HepG2 (cell line): Measurements from ENCODE around the gene TPX2. TPM values are rescaled to one million over a fixed set of nuclear protein-coding genes. Genes with fewer than 3 reads are reported as not detected.

Experiments used
- CHD2 ChIP-seq: IDR thresholded peaks from 2 replicates; pipeline ENCODE4 v1.6.1; 2011; ENCODE audit warnings: low read depth, low read length, improper control_type of control experiment
- ERF ChIP-seq: IDR thresholded peaks from 2 replicates; pipeline ENCODE4 v1.6.1; 2018; ENCODE audit warnings: missing biosample characterization, missing genetic modification reagents
- GPN1 ChIP-seq: sonication (generic); formaldehyde crosslinking; IDR thresholded peaks from 2 replicates; pipeline ENCODE4 v1.5.1; 2020; ENCODE audit warnings: missing genetic modification reagents, borderline replicate concordance
- GZF1 ChIP-seq: sonication (generic); formaldehyde crosslinking; IDR thresholded peaks from 2 replicates; pipeline ENCODE4 v1.5.1; 2020; ENCODE audit warnings: mild to moderate bottlenecking, missing genetic modification reagents
- HNRNPH1 ChIP-seq: fragments of 200-400 bp; formaldehyde crosslinking; optimal IDR thresholded peaks from 2 replicates; pipeline ENCODE3; 2017; ENCODE audit warnings: mild to moderate bottlenecking, low read depth, low read length
- KLF12 ChIP-seq: sonication (generic); formaldehyde crosslinking; IDR thresholded peaks from 2 replicates; pipeline ENCODE4 v1.4.0; 2020; ENCODE audit warnings: missing genetic modification reagents, borderline replicate concordance
- KLF16 ChIP-seq, 2 experiments: sonication (generic) in 1 of 2; formaldehyde crosslinking in 1 of 2; IDR thresholded peaks; 2 replicates each; pipeline versions ENCODE4 v1.6.1 to v1.8.0; 2016 to 2023; ENCODE audit warnings: missing genetic modification reagents in 2 of 2, missing compliant biosample characterization in 1 of 2
- MIXL1 ChIP-seq: IDR thresholded peaks from 2 replicates; pipeline ENCODE4 v1.6.1; 2016
- MTA1 ChIP-seq: sonication (generic); formaldehyde crosslinking; IDR thresholded peaks from 2 replicates; pipeline ENCODE4 v1.4.0; 2020; ENCODE audit warnings: missing genetic modification reagents, mild to moderate bottlenecking, borderline replicate concordance
- MTF2 ChIP-seq: sonication (generic); formaldehyde crosslinking; IDR thresholded peaks from 2 replicates; pipeline ENCODE4 v1.5.0; 2020; ENCODE audit warnings: missing genetic modification reagents, borderline replicate concordance
- NFE2L2 ChIP-seq: fragments of 150-350 bp; IDR thresholded peaks from 2 replicates; pipeline ENCODE4 v1.6.1; 2014; ENCODE audit warnings: low read length
- TOPORS ChIP-seq: sonication (generic); formaldehyde crosslinking; IDR thresholded peaks from 2 replicates; pipeline ENCODE4 v1.8.0; 2023; ENCODE audit warnings: mild to moderate bottlenecking, missing genetic modification reagents
- WIZ ChIP-seq: sonication (generic); formaldehyde crosslinking; IDR thresholded peaks from 2 replicates; pipeline ENCODE4 v1.5.1; 2020; ENCODE audit warnings: mild to moderate bottlenecking, missing genetic modification reagents
- YY1 ChIP-seq: IDR thresholded peaks from 2 replicates; pipeline ENCODE4 v1.6.1; 2011; ENCODE audit warnings: low read length, low read depth, moderate library complexity, mild to moderate bottlenecking; ENCODE audit not compliant: insufficient read depth, insufficient replicate concordance
- ZBTB38 ChIP-seq: sonication (generic); formaldehyde crosslinking; IDR thresholded peaks from 2 replicates; pipeline ENCODE4 v1.5.1; 2020; ENCODE audit warnings: mild to moderate bottlenecking, missing genetic modification reagents
- ZHX2 ChIP-seq, 2 experiments: sonication (generic) in 1 of 2; formaldehyde crosslinking in 1 of 2; IDR thresholded peaks; 2 replicates each; pipeline versions ENCODE4 v1.6.1 to v1.9.0; 2014 to 2022; ENCODE audit warnings: antibody characterized with exemption in 1 of 2, borderline replicate concordance in 1 of 2, inconsistent platforms in 1 of 2, low read depth in 1 of 2, missing genetic modification reagents in 1 of 2
- ZNF333 ChIP-seq: sonication (generic); formaldehyde crosslinking; IDR thresholded peaks from 2 replicates; pipeline ENCODE4 v1.4.0; 2020; ENCODE audit warnings: mild to moderate bottlenecking, missing genetic modification reagents, borderline replicate concordance
- ZNF646 ChIP-seq: sonication (generic); formaldehyde crosslinking; IDR thresholded peaks from 2 replicates; pipeline ENCODE4 v1.9.0; 2021; ENCODE audit warnings: mild to moderate bottlenecking, missing genetic modification reagents
- ZNF777 ChIP-seq: sonication (generic); formaldehyde crosslinking; IDR thresholded peaks from 2 replicates; pipeline ENCODE4 v1.4.0; 2020; ENCODE audit warnings: missing genetic modification reagents
- polyA plus RNA-seq, 8 experiments: library from polyadenylated mRNA; depleted of rRNA in 3 of 8; stranded (reverse) in 7 of 8; unstranded in 1 of 8; fragments of >200 nt; fragmentation: Illumina TruSeq in 4 of 8; extraction: Trizol in 4 of 8; gene quantifications; 2 replicates each; pipeline versions ENCODE4 v1.2.1 to v1.2.3, GENCODE V29; 2011 to 2016; ENCODE audit warnings: low read depth in 4 of 8, missing spikeins in 1 of 8, mixed read lengths in 1 of 8; ENCODE audit not compliant: insufficient read depth in 1 of 8
- total RNA-seq, 5 experiments: library from RNA; depleted of rRNA; stranded (reverse); fragments of >200 nt; fragmentation: Illumina TruSeq; extraction: Trizol; gene quantifications; 2 replicates each; pipeline ENCODE4 v1.2.3, GENCODE V29; 2016; ENCODE audit warnings: low read depth in 1 of 5

Gene TPX2
- total and polyA plus RNA-seq, 2 of the 13 experiments (the other 11 are each of a cell fraction or from before 2014, with no cell fraction given): 34.3 to 124 TPM

GRCh38 chr20:31698243-31698802 lies 40.8 kb upstream of the TPX2 start (continued):
- TF ChIP-seq ZNF646 (CRISPR knock-in tag) (no peak), HNRNPH1 (no peak), ZBTB38 (no peak), MTA1 (CRISPR knock-in tag) (0 out of 2 replicates have a peak, but pooled peaks have one; percentile 25), NFE2L2 (no peak), YY1 (no peak), KLF12 (CRISPR knock-in tag) (no peak), WIZ (no peak), ERF (no peak), MIXL1 (CRISPR knock-in tag) (no peak), ZHX2 (IDR thresholded peaks at IDR 0.05; ENCODE audit: low read depth) (no peak), ZHX2 (CRISPR knock-in tag; IDR thresholded peaks at IDR 0.05; ENCODE audit: borderline replicate concordance) (no peak), ZNF333 (0 out of 2 replicates have a peak, but pooled peaks have one; percentile 85), KLF16 (CRISPR knock-in tag; IDR thresholded peaks at IDR 0.05) (no peak), MTF2 (no peak), ZNF777 (CRISPR knock-in tag) (no peak), CHD2 (no peak), TOPORS (CRISPR knock-in tag) (no peak), GPN1 (no peak), GZF1 (no peak)
